Naive B cell (primary cell): ENCODE measurements around the gene EFR3B. TPM values are rescaled to one million over a fixed set of nuclear protein-coding genes. Genes with fewer than 3 reads are reported as not detected.

Source experiments
- ATAC-seq, 2 donors: fragments of 150-1000 bp; cut with Tn5 transposase; 2 replicates each; pipeline ENCODE4 v1.10.0; 2021; ENCODE audit warnings: low read depth in 2 of 2, mild to moderate bottlenecking in 2 of 2, moderate library complexity in 2 of 2
- DNase-seq: peaks from one replicate; pipeline ENCODE4 v3.0.0; 2022
- H3K27ac Mint-ChIP-seq, 6 donors: one replicate each; pipeline ENCODE4 v1.8.0; 2020 to 2022; ENCODE audit warnings: mild to moderate bottlenecking in 6 of 6, mixed read lengths in 6 of 6, moderate library complexity in 5 of 6, inconsistent platforms in 2 of 6
- H3K27me3 Mint-ChIP-seq, 3 donors: one replicate each; pipeline ENCODE4 v1.8.0; 2021 to 2022; ENCODE audit warnings: mixed read lengths in 3 of 3, mild to moderate bottlenecking in 1 of 3
- H3K36me3 Mint-ChIP-seq, 2 donors: one replicate each; pipeline ENCODE4 v1.8.0; 2020 to 2022; ENCODE audit warnings: mixed read lengths in 2 of 2, inconsistent platforms in 1 of 2, mild to moderate bottlenecking in 1 of 2
- H3K4me1 Mint-ChIP-seq, 3 donors: one replicate each; pipeline ENCODE4 v1.8.0; 2020 to 2022; ENCODE audit warnings: mixed read lengths in 3 of 3, inconsistent platforms in 1 of 3, mild to moderate bottlenecking in 1 of 3, moderate library complexity in 1 of 3
- H3K4me3 Mint-ChIP-seq, 8 donors: one replicate each; pipeline ENCODE4 v1.8.0; 2020 to 2022; ENCODE audit warnings: mild to moderate bottlenecking in 8 of 8, mixed read lengths in 8 of 8, moderate library complexity in 8 of 8, inconsistent platforms in 2 of 8
- H3K9me3 Mint-ChIP-seq, 7 donors: one replicate each; pipeline ENCODE4 v1.8.0; 2020 to 2022; ENCODE audit warnings: mixed read lengths in 7 of 7, mild to moderate bottlenecking in 5 of 7, inconsistent platforms in 2 of 7, moderate library complexity in 1 of 7
- polyA plus RNA-seq, 6 donors: library from polyadenylated mRNA; unstranded; fragments of 300-500 nt; fragmentation: Illumina TruSeq; gene quantifications; one replicate each; pipeline ENCODE4 v1.2.3, GENCODE V29; 2021; ENCODE audit warnings: low read depth in 6 of 6

The EFR3B gene
- polyA plus RNA-seq, 6 donors from 2014 or later, result 0.10 to 0.16 TPM; not detected in 4

DNA sequence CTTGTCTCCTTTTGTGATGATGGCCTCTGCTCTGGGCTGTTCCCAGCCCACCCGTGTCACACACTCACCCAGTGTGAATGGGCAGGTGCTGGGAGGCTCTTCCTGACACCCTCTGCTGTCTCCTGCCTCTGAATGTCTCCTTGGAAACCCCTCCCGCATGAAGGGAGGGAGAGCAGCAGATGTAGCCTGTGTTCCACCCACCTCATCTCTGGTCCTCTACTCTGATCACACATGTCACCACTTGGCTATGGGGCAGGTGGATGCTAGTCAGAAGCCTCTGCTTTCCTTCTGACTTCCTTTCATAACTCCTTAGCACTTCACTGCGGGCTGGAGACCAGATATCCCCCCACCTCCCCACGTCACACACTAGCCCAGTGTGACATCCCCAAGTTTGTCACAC is 23.9 kb downstream of the EFR3B start:
- Mint-ChIP-seq H3K27ac (peak overlapping the region in 1 of 6 donors; percentile 6), H3K27me3 (no peaks in the 10 kb centered on the region), H3K36me3 (peaks cover 4 to 12% of the 10 kb centered on the region in 2 donors), H3K4me1 (no peaks in the 10 kb centered on the region), H3K9me3 (peaks cover 0 to 12% (median 7%) of the 10 kb centered on the region in 7 donors), H3K4me3 (no peak overlapping the region)
- ATAC-seq (no peak), DNase-seq (no peak)

DNA sequence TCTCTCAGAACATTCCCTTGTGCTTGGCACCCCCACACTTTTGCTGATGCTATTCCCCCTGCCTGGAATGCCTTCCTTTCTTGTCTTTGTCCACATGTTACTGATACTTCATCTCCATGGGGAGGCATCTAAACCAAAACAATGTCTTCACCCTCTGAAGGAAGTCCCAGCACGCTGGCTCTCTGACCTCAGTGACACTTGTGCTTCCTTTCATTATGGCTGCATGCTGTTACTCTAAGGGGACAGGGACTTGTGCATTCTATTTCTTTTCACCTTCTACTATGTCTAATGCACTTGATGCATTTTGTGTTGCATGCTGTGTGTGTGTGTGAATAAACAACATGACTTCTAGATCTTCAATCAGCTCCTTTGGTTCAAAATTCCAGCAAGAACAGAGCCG is 24.6 kb downstream of the EFR3B start:
- ATAC-seq (no peak), DNase-seq (no peak)
- H3K9me3 Mint-ChIP-seq, result peaks cover 0 to 12% (median 7%) of the 10 kb centered on the region in 7 donors
- H3K36me3 Mint-ChIP-seq, result peaks cover 4 to 12% of the 10 kb centered on the region in 2 donors
- no peak overlapping the region for H3K27ac Mint-ChIP-seq
- H3K4me3 Mint-ChIP-seq, result no peak overlapping the region
- no peaks in the 10 kb centered on the region for H3K4me1 Mint-ChIP-seq
- H3K27me3 Mint-ChIP-seq, result no peaks in the 10 kb centered on the region

GRCh38 chr2:25068217-25068616 is 26.3 kb downstream of the EFR3B start:
- Mint-ChIP-seq H3K27ac (no peak overlapping the region), H3K36me3 (peaks cover 4 to 12% of the 10 kb centered on the region in 2 donors), H3K4me1 (no peaks in the 10 kb centered on the region), H3K4me3 (peak overlapping the region in 1 of 8 donors; percentile 17), H3K27me3 (no peaks in the 10 kb centered on the region), H3K9me3 (peaks cover 0 to 12% (median 7%) of the 10 kb centered on the region in 7 donors)
- DNase-seq (no peak), ATAC-seq (no peak)

- Mint-ChIP-seq H3K27me3 (peaks cover 0 to 4% (median 0%) of the 10 kb centered on the region in 3 donors), H3K4me3 (no peak overlapping the region), H3K27ac (peak overlapping the region in 1 of 6 donors; percentile 20), H3K36me3 (peaks cover 0 to 6% of the 10 kb centered on the region in 2 donors), H3K4me1 (peaks cover 5 to 6% (median 5%) of the 10 kb centered on the region in 3 donors), H3K9me3 (peaks cover 0 to 4% (median 1%) of the 10 kb centered on the region in 7 donors)
- ATAC-seq (no peak), DNase-seq (no peak)
Observed at GRCh38 chr2:25071966-25072365, 30.1 kb downstream of the EFR3B start.

GRCh38 chr2:25072606-25073005 is 30.7 kb downstream of the EFR3B start:
- ATAC-seq, result no peak
- DNase-seq, result no peak
- H3K36me3 Mint-ChIP-seq, result peaks cover 0 to 6% of the 10 kb centered on the region in 2 donors
- no peak overlapping the region for H3K27ac Mint-ChIP-seq
- peaks cover 0 to 2% (median 0%) of the 10 kb centered on the region in 7 donors for H3K9me3 Mint-ChIP-seq
- H3K4me1 Mint-ChIP-seq, result peaks cover 5 to 6% (median 5%) of the 10 kb centered on the region in 3 donors
- H3K27me3 Mint-ChIP-seq, result peaks cover 0 to 4% (median 0%) of the 10 kb centered on the region in 3 donors
- no peak overlapping the region for H3K4me3 Mint-ChIP-seq

DNA sequence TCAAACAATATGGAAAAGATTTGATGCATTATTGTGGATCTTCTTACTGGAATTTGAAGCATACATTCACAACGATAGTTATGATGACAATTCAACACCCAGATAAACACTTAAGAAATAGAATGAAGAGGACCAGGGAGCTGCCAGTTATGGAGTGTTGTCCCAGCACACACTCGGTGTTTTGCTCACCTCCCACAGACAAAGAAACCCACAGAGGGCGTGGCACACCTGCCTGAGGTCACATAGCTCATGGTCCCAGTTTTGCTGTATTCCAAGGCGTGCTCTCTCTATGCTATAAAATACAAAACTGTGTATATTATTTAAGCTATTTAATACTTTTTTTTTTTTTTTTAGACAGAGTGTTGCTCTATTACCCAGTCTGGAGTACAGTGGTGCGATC is 31.1 kb downstream of the EFR3B start:
- no peak for DNase-seq
- no peak overlapping the region for H3K27ac Mint-ChIP-seq
- peaks cover 0 to 6% of the 10 kb centered on the region in 2 donors for H3K36me3 Mint-ChIP-seq
- H3K4me3 Mint-ChIP-seq, result no peak overlapping the region
- H3K9me3 Mint-ChIP-seq, result peaks cover 0 to 2% (median 0%) of the 10 kb centered on the region in 7 donors
- ATAC-seq, result no peak
- H3K4me1 Mint-ChIP-seq, result peaks cover 5 to 6% (median 5%) of the 10 kb centered on the region in 3 donors
- peaks cover 0 to 4% (median 0%) of the 10 kb centered on the region in 3 donors for H3K27me3 Mint-ChIP-seq

- peaks cover 0 to 2% (median 0%) of the 10 kb centered on the region in 7 donors for H3K9me3 Mint-ChIP-seq
- H3K4me1 Mint-ChIP-seq, result peaks cover 5 to 6% (median 5%) of the 10 kb centered on the region in 3 donors
- ATAC-seq (no peak), DNase-seq (no peak)
- H3K27ac Mint-ChIP-seq, result no peak overlapping the region
- peaks cover 0 to 4% (median 0%) of the 10 kb centered on the region in 3 donors for H3K27me3 Mint-ChIP-seq
- H3K4me3 Mint-ChIP-seq, result no peak overlapping the region
- peaks cover 0 to 6% of the 10 kb centered on the region in 2 donors for H3K36me3 Mint-ChIP-seq
Observed at GRCh38 chr2:25073914-25074313, 32.0 kb downstream of the EFR3B start.

DNA sequence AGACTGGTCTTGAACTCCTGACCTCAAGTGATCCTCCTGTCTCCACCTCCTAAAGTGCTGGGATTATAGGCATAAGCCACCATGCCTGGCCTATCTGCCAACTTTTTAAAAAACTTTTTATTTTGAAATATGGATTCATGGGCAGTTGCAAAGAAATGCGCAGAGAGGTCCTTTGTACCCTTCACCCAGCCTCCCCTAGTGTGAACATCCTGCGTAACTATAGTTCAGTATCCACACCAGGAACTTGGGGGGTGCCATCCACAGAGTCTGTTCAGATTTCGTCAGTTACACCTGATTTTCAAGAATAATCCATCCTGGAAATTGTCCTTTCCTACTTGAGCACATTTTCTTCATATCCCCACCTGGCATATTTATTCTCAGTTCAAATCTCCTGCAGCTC is 33.0 kb downstream of the EFR3B start:
- Mint-ChIP-seq H3K4me3 (no peak overlapping the region), H3K27me3 (peaks cover 0 to 4% (median 0%) of the 10 kb centered on the region in 3 donors)
- ATAC-seq, result no peak

GRCh38 chr2:25076749-25077148 is 34.9 kb downstream of the EFR3B start:
- Mint-ChIP-seq H3K4me1 (peaks cover 5 to 6% (median 5%) of the 10 kb centered on the region in 3 donors), H3K36me3 (peaks cover 0 to 6% of the 10 kb centered on the region in 2 donors), H3K27ac (no peak overlapping the region), H3K9me3 (no peaks in the 10 kb centered on the region), H3K27me3 (peaks cover 0 to 5% (median 4%) of the 10 kb centered on the region in 3 donors), H3K4me3 (no peak overlapping the region)
- ATAC-seq (no peak), DNase-seq (no peak)

More for the DNA sequence above, 33.0 kb downstream of the EFR3B start:
- Mint-ChIP-seq H3K27ac (no peak overlapping the region), H3K36me3 (peaks cover 0 to 6% of the 10 kb centered on the region in 2 donors), H3K4me1 (peaks cover 5 to 6% (median 5%) of the 10 kb centered on the region in 3 donors), H3K9me3 (peaks cover 0 to 2% (median 0%) of the 10 kb centered on the region in 7 donors)
- DNase-seq, result no peak

- Mint-ChIP-seq H3K9me3 (no peaks in the 10 kb centered on the region), H3K4me3 (no peak overlapping the region), H3K4me1 (peaks cover 5 to 6% (median 5%) of the 10 kb centered on the region in 3 donors), H3K27ac (no peak overlapping the region), H3K27me3 (peaks cover 0 to 9% (median 4%) of the 10 kb centered on the region in 3 donors), H3K36me3 (peaks cover 0 to 6% of the 10 kb centered on the region in 2 donors)
- DNase-seq, result no peak
- ATAC-seq, result no peak
Observed at GRCh38 chr2:25077789-25078169, 35.9 kb downstream of the EFR3B start.

DNA sequence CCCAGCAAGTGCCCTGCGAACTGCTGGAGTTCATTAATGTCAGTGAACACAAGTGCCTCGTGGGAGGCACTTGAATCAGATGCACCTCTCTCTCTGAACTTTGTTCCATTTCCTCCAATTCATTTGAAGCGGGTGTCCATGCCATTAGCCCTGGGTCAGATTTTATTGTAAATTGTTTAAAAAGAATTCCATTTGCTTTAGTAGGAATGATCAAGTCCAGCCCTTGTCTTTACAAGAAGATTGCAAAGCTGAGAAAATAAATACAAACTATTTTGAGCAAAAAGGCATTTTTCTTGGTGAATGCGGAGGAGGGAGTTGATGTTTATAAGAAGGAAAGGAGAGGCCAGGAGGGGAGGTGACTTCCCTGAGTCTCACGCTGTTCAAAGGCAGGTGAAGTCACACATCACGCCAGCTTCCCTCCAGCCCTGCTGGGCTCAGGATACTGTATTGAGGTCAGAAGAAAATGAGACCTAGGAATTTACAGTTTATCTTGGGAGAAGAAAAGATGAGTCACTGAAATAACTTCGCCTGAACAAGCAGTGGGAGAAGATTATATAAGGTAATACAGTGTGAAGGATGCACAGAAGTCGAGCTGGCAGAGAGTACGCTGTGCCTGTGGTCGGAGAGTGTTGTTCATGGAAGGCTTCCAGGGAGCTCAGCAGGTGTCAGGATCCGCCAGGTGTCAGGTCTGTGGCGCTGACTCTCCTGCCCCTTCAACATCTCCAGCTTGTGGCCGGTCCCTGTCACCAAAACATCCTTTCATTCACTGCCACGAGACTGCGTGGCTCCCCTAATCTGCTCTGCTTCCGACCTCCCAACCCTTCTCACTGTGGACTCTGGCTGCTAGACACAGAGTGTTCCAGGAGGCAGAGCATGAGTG is 36.5 kb downstream of the EFR3B start:
- Mint-ChIP-seq H3K27ac (no peak overlapping the region), H3K9me3 (no peaks in the 10 kb centered on the region), H3K36me3 (peaks cover 0 to 6% of the 10 kb centered on the region in 2 donors), H3K27me3 (peaks cover 0 to 9% (median 4%) of the 10 kb centered on the region in 3 donors), H3K4me1 (peaks cover 5 to 6% (median 5%) of the 10 kb centered on the region in 3 donors), H3K4me3 (no peak overlapping the region)
- no peak for ATAC-seq
- no peak for DNase-seq

- Mint-ChIP-seq H3K27me3 (peaks cover 0 to 9% (median 4%) of the 10 kb centered on the region in 3 donors), H3K27ac (no peak overlapping the region), H3K4me1 (peaks cover 5 to 6% (median 5%) of the 10 kb centered on the region in 3 donors), H3K36me3 (peaks cover 0 to 6% of the 10 kb centered on the region in 2 donors), H3K9me3 (no peaks in the 10 kb centered on the region), H3K4me3 (no peak overlapping the region)
- no peak for DNase-seq
- no peak for ATAC-seq
Observed at GRCh38 chr2:25079050-25079635, 37.3 kb downstream of the EFR3B start.

DNA sequence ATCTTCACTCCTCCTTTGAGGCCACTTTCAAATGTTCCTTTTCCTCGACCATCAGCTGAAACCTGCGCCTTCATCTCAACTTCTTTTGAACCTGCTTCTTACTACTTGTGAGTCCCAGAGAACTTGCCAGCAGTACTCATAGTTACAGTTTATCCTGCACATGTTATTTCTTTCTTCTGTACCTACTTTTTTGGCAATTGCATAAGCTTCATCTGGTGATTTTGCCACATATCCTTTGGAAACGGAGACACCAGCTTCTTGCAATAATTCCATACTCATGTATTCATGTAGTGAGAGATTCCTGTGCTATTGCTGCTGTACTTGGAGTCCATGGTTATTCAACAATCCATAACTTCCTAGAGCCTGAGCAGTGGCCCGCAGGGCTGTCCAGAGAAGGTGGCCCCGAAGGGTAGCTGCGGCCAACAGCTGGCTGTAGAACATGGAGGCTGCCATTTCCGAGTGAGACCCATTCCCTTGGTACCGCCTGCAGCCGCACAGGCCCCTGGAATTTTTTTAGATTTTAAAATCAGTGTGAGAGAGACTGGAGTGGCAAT is 39.4 kb downstream of the EFR3B start:
- ATAC-seq, result no peak
- peak overlapping the region in 1 of 8 donors; percentile 44 for H3K4me3 Mint-ChIP-seq
- H3K27ac Mint-ChIP-seq, result no peak overlapping the region
- H3K27me3 Mint-ChIP-seq, result peaks cover 0 to 9% (median 4%) of the 10 kb centered on the region in 3 donors
- no peak for DNase-seq
- no peaks in the 10 kb centered on the region for H3K9me3 Mint-ChIP-seq
- no peaks in the 10 kb centered on the region for H3K36me3 Mint-ChIP-seq
- H3K4me1 Mint-ChIP-seq, result no peaks in the 10 kb centered on the region
